ENCODE results near the gene INO80E. TPM values are rescaled to one million over a fixed set of nuclear protein-coding genes. Genes with fewer than 3 reads are reported as not detected.

INO80E gene
- total RNA-seq, 1 donor from 2014 or later: 27.8 TPM

DNA sequence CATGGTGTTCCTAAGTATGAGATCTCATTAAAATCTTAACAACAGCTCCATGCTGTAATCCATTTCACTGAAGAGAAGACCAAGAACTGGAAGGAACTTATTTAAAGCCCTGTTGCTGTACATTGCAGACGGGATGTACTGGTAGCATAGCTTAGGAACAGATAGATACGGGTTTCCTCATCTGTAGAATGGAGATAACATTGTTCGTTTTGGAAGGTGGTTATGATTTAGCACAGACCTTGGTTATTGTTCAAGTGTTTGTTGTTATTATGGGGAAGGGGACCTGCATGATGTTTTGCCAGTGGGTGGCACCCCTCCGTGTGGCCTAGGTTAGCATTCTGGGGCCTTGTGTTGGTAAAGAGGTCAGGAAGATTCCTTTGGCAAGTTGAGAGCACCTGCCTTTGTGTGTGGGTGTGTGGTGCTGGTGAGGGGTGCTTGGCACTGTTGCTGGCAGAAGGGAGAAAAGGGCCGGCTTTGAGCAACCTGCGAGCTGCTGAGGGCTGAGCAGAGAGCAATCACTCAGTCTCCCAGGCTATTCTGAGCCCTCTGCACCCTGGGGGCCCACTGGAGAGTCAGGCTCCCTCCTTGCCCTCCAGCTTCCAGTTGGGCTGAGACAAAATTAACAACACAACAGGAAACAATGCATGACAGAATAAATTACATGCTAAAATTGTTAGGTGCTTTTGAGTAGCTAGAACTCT is 20.1 kb upstream of the INO80E start:
- DNase-seq: no peak

GRCh38 chr16:29977063-29977825 is 18.8 kb upstream of the INO80E start:
- no peak for DNase-seq

DNA sequence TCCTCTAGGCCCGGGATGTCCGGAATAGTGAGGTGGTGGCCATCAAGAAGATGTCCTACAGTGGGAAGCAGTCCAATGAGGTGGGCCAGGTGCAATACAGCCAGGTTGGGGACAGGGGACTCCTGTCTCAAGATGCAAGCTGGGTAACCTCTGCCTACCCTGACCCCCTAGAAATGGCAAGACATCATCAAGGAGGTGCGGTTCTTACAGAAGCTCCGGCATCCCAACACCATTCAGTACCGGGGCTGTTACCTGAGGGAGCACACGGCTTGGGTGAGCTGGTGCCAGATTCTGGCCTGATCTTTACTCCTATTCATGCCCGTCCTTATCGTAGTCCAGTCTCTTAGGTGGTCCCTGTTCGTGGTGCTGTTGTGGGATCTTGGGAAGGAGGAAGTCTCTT is 18.0 kb upstream of the INO80E start:
- DNase-seq: no peak

DNA sequence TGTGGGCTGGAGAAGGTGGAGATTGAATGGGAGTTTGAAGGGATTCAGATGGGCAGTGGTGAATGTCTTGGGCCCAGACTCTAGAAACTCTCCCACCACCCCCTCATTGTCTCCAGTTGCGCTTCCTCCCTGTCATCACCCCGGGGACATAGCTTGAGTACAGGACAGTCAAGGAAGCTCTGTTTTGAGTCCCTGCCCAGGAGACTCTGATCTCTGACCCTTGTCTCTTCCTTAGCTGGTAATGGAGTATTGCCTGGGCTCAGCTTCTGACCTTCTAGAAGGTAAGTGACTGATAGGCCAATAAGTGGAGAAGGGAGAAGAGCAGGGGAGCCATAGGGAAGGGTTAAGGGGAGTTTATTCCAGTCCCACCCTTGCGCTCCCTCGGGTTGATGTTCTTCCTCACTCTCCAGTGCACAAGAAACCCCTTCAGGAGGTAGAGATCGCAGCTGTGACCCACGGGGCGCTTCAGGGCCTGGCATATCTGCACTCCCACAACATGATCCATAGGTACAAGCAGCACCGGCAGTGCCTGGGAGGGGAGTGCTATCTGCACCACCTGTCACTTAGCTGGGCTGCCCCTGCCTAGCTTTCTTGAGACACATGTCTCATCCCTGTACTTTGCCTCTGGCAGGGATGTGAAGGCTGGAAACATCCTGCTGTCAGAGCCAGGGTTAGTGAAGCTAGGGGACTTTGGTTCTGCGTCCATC is 17.3 kb upstream of the INO80E start:
- no peak for DNase-seq

- no peak for DNase-seq
These were observed 13.3 kb upstream of the INO80E start for GRCh38 chr16:29982560-29983419.

- DNase-seq: no peak
These were observed 12.5 kb upstream of the INO80E start for GRCh38 chr16:29983420-29984136.

DNA sequence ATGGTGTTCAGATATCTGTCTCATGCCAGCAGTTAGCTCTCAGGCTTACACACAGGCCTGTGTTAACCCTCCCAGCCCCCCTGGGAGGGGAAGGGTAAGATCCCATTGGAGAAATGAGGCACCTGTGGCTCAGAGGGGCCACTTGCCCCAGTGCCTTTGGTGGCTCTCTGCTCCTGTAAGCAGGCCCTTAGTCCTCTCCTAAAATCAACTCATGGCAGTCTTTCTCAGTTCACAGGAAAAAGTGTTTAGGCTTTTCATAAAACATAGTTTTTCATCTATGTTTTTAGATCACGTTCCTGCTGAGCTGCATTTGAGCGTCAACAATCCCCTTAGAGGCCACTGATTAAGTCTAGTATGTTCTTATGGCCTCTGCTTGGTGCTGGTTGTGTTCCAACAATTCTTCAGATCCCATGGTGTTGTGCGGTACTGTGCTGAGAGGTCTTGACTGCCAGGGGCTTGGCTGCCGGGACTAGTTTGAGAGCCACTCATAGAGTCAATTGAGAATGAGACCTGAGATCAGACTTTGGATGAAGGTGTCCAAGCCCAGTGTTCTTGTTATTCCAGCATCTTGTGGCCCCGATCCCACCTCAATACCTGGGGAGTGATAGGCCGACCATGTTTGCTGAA is 11.8 kb upstream of the INO80E start:
- DNase-seq: no peak

- no peak for DNase-seq
These were observed 11.3 kb upstream of the INO80E start for GRCh38 chr16:29984764-29985147.

GRCh38 chr16:29985271-29985811 is 10.7 kb upstream of the INO80E start:
- DNase-seq: no peak

DNA sequence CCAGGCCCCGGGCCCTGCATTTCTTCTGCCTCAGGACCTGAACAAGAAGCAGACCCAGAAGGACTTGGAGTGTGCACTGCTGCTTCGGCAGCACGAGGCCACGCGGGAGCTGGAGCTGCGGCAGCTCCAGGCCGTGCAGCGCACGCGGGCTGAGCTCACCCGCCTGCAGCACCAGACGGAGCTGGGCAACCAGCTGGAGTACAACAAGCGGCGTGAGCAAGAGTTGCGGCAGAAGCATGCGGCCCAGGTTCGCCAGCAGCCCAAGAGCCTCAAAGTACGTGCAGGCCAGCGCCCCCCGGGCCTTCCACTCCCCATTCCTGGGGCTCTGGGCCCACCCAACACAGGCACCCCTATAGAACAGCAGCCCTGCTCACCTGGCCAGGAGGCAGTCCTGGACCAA is 9.8 kb upstream of the INO80E start:
- no peak for DNase-seq

DNA sequence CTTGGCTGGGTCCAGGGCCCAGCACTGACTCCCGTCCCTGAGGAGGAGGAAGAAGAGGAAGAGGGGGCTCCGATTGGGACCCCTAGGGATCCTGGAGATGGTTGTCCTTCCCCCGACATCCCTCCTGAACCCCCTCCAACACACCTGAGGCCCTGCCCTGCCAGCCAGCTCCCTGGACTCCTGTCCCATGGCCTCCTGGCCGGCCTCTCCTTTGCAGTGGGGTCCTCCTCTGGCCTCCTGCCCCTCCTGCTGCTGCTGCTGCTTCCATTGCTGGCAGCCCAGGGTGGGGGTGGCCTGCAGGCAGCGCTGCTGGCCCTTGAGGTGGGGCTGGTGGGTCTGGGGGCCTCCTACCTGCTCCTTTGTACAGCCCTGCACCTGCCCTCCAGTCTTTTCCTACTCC is 9.1 kb upstream of the INO80E start:
- DNase-seq: no peak

GRCh38 chr16:29987371-29988085 is 8.5 kb upstream of the INO80E start:
- no peak for DNase-seq

GRCh38 chr16:29988346-29989075 is 7.5 kb upstream of the INO80E start:
- no peak for DNase-seq

DNA sequence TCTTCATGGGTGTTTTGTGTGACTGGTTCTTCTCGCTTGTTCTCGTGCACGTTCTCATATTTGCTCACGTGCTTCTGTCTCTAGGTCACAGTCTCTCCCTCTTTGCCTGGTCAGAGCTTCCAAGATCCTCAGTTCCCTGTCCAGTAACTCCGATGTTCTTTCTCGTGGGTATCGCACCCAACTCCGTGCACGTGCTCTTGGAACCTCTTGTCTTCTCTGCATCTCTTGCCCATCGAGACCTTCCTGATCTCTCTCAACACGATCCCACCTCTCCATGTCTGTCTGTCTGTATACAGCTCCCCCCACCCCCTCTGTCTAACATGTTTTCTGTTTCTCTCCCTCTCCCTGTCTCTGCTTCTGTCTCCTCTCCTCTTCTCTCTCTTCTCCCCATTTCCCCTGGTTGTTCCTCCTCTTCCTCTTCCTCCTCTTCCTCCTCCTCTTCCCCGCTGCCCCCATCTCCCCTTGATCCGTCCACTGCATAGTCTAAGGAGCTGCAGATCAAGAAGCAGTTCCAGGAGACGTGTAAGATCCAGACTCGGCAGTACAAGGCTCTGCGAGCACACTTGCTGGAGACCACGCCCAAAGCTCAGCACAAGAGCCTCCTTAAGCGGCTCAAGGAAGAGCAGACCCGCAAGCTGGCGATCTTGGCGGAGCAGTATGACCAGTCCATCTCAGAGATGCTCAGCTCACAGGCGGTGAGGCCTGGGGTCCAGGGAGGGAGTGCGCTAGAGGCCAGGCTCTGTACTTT is 6.8 kb upstream of the INO80E start:
- DNase-seq: no peak

GRCh38 chr16:29990034-29990433 is 6.0 kb upstream of the INO80E start:
- DNase-seq: no peak

DNA sequence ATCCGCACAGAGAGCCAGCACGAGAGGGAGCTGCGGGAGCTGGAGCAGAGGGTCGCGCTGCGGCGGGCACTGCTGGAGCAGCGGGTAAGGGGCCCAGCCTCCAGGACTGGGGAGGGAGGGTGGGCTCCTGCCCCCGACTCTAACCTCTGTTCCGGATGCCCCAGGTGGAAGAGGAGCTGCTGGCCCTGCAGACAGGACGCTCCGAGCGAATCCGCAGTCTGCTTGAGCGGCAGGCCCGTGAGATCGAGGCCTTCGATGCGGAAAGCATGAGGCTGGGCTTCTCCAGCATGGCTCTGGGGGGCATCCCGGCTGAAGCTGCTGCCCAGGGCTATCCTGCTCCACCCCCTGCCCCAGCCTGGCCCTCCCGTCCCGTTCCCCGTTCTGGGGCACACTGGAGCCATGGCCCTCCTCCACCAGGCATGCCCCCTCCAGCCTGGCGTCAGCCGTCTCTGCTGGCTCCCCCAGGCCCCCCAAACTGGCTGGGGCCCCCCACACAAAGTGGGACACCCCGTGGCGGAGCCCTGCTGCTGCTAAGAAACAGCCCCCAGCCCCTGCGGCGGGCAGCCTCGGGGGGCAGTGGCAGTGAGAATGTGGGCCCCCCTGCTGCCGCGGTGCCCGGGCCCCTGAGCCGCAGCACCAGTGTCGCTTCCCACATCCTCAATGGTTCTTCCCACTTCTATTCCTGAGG is 5.0 kb upstream of the INO80E start:
- DNase-seq: no peak

DNA sequence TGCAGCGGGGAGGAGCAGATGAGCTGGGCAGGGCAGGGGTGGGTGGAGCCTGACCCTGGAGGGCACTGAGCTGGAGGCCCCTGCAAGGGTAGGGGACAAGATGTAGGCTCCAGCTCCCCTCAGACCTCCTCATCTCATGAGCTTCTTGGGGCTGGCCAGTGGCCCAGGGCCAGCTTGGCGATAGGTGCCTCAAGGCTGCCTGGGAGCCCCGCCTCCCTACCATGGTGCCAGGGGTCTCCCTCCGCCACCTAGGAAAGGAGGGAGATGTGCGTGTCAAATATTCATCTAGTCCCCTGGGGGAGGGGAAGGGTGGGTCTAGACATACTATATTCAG is 4.5 kb upstream of the INO80E start:
- DNase-seq: no peak

DNA sequence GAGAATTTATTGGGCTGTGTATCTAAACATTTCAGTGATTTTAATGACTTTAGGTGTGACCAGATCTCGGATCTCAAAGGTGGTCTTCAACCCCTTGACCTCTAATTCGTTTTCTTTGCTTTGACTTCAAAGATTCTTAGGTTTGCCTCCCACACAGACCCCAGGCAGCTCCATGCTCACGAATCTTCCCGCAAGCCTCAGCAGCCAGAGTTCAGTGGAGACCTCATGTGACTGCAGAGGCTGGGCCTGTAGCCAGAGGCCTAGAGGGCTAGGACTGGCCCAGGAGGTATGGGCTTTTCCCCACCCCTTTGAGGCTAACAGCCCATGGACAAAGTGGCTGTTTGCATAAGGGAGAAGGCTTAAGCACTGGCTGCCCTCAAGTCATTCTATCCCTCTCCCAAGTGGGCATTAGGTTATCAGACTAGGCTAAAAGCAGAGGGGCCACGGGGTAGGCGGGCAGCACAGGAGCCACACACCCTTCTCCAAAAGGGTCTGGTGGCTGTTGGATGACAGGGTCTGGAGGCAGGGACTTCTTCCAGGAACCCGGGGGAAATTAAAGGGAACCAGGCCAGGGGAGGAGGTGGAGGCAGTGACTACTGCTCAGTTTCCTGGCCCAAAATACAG is 3.6 kb upstream of the INO80E start:
- no peak for DNase-seq

Measured in occipital lobe (tissue), 2 donors.